Keratinocyte (primary cell): Measurements from ENCODE around the gene VPS13D.

Source experiments
- EZH2 ChIP-seq: IDR thresholded peaks from one replicate; pipeline ENCODE4 v1.6.1; 2012; ENCODE audit warnings: inconsistent platforms, mild to moderate bottlenecking, low read length, moderate library complexity
- TF ChIP-seq, protein P1 (sequence below), 3 experiments: IDR thresholded peaks in 1 of 3; conservative IDR thresholded peaks in 1 of 3; optimal IDR thresholded peaks in 1 of 3; 2 replicates in 2 of 3; 3 replicates in 1 of 3; pipeline versions ENCODE3 to v1.5.1; 2011; ENCODE audit warnings: low read length in 3 of 3, mild to moderate bottlenecking in 3 of 3, moderate library complexity in 2 of 3, control low read depth in 1 of 3, inconsistent platforms in 1 of 3; ENCODE audit not compliant: insufficient read depth in 2 of 3; ENCODE audit errors: extremely low read depth in 1 of 3

DNA sequence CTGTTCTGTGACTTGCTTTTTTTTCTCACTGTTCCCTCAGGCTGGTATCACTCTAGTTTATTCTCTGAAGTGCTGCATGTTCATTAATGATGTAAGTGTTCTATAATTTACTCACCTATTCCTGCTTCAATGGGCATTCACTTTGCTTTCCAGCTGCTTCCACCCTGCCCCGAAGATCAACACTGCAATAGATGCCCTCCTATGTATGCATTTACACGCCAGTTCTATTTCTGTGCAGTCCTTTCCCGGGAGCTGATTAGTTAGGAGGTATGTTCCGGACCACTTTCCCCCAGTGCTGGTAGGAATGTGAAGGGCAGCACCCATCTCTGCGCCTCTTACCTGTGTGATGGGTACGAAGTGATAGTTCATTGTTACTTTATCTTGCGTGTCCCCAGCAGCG lies 284.8 kb downstream of the VPS13D start:
- TF ChIP-seq, protein P1, sequence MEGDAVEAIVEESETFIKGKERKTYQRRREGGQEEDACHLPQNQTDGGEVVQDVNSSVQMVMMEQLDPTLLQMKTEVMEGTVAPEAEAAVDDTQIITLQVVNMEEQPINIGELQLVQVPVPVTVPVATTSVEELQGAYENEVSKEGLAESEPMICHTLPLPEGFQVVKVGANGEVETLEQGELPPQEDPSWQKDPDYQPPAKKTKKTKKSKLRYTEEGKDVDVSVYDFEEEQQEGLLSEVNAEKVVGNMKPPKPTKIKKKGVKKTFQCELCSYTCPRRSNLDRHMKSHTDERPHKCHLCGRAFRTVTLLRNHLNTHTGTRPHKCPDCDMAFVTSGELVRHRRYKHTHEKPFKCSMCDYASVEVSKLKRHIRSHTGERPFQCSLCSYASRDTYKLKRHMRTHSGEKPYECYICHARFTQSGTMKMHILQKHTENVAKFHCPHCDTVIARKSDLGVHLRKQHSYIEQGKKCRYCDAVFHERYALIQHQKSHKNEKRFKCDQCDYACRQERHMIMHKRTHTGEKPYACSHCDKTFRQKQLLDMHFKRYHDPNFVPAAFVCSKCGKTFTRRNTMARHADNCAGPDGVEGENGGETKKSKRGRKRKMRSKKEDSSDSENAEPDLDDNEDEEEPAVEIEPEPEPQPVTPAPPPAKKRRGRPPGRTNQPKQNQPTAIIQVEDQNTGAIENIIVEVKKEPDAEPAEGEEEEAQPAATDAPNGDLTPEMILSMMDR (optimal IDR thresholded peaks at IDR 0.05 in 1 of 3, IDR thresholded peaks at IDR 0.05 in 1 of 3, conservative IDR thresholded peaks at IDR 0.05 in 1 of 3; ENCODE audit: extremely low read depth in 1 of 3, insufficient read depth in 2 of 3, low read length in 3 of 3): no peak
- no peak for TF ChIP-seq EZH2
